ENCODE data around the gene PNPLA7. TPM values are rescaled to one million over a fixed set of nuclear protein-coding genes. Genes with fewer than 3 reads are reported as not detected.
"Not testable (repeated sequence)": the region's sequence is repeated elsewhere in the genome, so short reads cannot be mapped to it uniquely, and the experiment has no call there.

Gene PNPLA7
- total RNA-seq, 1 donor from 2014 or later, result 8.1 TPM

DNA sequence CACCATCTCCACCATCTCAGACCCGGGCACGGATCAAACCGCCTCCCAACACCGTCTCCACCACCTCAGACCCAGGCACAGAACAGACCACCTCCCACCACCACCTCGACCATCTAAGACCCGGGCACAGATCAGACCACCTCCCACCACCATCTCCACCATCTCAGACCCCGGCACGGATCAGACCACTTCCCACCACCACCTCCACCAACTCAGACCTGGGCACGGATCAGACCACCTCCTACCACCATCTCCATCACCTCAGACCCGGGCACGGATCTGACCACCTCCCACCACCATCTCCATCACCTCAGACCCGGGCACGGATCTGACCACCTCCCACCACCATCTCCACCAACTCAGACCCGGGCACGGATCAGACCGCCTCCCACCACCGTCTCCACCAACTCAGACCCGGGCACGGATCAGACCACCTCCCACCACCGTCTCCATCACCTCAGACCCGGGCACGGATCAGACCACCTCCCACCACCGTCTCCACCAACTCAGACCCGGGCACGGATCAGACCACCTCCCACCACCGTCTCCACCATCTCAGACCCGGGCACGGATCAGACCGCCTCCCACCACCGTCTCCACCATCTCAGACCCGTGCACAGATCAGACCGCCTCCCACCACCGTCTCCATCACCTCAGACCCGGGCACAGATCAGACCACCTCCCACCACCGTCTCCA lies 83.7 kb downstream of the PNPLA7 start:
- intact Hi-C loops (cut with DNase I), result not testable (repeated sequence)
- peak; percentile 22 for DNase-seq (ENCODE audit: low spot score)

DNA sequence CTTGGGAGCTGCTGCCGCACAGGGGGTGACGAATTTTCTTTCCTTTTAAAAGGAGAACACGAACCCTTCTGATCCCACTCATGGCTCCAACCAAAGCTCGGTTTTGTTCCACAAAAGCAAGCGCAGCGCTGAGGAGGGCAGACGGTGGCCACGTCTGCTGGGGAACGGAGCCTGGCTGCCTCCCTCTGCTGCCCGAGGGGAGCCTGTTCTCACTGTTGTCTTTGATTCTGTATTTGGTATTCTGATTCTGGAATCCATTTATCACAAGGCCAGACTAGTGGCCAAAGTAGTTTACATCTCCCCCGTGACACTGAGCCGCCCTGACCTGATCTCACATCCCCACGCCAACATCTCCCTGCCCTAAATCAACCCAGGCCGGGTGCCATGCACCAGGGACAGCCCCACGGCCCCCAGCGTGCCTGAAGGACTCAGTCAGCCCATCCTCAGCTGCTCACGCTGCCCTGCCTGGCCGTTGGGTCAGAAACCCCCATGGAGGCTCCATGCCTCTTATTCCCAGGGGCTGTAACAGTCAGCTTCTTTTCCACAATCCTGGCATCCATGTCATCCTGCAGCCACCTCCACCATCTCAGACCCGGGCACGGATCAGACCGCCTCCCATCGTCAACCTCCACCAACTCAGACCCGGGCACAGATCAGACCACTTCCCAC lies 84.3 kb downstream of the PNPLA7 start:
- DNase-seq (ENCODE audit: low spot score), result peak; percentile 60
- intact Hi-C loops (cut with DNase I), result no loop called here

DNA sequence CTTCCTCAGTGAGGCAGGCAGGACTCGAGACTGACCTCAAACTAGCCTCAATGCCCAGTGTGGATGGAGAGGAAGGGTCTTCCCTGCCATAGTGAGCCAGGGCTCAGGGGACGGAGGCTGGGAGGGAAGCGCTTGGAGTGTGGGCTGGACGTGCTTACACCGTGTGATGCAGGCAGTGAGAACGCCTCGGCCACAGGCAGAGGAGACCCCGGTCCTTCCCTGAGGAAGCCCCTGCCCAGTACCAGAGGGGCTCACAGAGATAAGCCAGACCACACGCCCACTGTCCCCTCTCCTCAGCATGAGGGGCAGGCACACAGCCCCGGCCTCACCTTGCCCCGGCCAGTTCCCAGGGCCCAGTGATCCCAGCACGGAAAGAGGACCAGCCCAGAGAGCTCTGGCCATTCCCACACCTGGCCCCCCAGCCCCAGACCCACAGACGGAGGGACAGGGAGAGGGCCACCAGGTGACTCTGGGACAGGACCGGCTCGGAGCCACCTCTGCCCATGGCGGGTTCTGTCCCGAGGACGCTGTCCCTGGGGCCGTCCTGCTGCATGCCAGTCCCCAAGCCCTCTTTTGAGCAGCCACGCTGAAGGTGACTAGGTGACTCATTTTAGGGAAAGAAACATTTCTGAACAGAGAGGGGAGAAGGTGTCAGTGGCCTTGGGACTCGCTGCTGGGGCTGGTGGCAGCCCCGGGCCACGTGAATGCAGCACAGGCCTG lies 85.0 kb downstream of the PNPLA7 start:
- intact Hi-C loops (cut with DNase I), result no loop called here
- peak; percentile 66 for DNase-seq (ENCODE audit: low spot score)

DNA sequence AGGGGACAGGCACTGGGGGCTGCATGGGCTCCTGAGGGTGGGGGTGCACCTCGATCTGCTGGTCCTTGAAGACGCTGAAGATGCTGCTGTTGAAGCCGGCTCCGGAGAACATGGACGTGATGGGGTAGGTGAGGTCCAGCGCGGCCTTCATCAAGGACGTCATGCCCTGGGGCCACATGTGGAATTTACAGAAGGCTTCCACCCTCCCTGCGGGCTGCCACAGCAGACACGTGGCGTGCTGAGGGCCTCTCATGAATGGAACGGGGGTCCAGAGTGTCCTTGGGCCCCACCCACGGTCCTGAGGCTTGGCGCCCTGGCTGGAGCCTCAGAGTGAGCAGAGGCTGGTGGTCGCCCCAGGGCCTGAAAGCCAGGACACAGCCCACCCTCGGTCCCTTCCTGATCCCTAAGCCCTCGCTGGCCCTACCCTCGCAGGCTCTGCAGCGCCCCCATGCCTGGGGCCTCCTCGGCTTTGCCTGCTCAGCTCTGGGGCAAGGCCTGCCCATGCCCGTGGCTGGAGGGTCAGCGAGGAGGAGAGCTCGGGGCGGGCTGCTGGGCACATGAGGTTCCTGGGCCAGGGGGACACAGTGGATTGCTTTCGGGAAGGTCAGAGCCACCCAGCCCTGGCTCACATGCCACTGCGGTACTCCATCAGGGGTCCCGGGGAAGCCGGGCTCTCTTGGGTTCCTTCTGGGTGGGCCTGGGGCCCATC lies 85.8 kb downstream of the PNPLA7 start:
- intact Hi-C loops (cut with DNase I), result no loop called here
- peak; percentile 74 for DNase-seq (ENCODE audit: low spot score)

DNA sequence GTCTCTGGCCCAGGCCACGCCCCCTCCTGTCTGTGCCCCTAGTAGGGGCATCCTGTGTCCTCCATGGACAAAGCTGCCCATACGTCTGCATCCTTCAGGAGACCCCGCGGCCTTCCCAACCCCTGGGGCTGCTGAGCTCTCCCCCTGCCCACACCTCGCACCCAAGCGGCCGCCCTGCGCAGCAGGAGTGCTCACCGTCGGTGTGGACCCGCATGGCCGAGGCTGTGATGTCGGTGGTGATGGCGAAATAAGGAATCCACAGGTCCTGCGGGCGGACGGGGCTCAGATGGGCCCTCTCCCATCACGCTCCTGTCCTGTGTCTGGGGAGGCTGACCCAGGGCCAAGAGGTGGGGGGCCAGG lies 86.3 kb downstream of the PNPLA7 start:
- DNase-seq (ENCODE audit: low spot score), result peak; percentile 53
- intact Hi-C loops (cut with DNase I), result no loop called here

DNA sequence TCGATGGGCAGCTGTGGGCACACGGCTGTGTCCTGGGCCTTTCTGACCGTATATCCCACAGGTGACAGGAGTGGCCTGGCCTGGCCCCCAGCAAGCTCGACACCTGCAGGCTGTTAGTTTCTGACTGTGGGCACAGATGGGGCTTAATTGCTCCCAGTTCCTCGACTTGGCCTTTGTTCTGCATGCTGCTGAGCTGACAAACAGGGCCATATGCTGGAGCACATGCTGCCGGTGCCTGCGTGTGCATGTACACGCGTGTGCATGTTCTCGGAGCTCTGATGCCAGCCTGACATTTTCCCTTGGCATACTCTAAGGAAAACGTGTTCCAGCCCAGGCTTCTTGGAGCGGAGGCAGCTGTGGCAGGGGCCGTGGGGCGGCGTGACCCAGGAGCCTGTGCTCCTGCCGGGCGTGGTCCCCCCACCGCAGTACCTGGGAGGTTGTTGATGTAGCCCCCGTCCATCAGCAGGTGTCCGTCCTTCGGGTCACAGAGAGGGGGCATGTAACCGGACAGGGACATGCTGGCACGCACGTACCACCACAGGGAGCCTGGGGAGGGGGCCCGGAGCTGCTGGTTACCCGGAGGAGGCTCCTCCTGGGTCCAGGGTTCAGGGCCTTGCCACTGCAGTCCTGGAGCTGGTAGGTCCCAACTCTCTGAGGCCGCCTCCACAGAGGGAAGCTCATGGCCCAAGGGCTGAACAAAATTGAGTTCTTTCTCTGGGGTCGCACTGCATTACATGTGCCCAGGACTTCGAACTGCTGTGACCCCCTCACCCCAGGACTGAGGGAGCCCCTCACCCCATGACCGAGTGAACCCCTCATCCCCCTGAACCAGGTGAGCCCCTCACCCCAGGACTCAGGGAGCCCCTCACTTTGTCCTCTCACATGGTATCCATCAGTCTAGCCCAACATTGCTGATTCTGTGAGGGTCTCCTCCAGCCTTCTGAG lies 86.9 kb downstream of the PNPLA7 start:
- intact Hi-C loops (cut with DNase I), result no loop called here
- DNase-seq (ENCODE audit: low spot score), result peak; percentile 47

DNA sequence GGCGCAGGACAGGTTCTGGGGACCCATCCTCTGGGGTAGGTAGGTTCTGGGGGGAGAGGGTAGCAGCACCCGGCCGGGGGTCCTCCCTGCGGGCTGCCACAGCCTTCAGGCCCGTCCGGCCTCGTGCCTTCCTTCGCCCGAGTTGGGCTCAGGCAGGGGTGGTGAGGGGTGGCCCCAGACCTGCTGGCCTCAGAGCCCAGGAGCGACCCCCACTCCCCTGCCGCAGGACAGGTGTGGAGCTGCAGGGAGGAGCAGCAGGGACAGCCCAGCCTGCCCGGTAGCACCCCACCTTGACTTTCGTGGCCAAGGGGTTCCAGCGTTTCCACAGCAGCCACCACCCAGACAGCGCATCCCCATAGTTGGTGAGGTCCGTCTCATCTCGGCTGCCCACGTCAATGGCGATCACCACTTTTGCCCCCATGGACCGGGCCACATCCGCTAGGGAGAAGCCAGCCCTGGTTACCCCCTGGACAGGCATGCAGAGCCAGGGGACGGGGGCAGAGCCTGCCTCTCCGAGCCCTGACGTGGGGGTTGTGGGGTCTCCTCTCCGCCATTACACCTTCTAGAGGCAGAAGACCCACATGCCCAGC lies 87.7 kb downstream of the PNPLA7 start:
- intact Hi-C loops (cut with DNase I), result no loop called here
- peak; percentile 69 for DNase-seq (ENCODE audit: low spot score)

DNA sequence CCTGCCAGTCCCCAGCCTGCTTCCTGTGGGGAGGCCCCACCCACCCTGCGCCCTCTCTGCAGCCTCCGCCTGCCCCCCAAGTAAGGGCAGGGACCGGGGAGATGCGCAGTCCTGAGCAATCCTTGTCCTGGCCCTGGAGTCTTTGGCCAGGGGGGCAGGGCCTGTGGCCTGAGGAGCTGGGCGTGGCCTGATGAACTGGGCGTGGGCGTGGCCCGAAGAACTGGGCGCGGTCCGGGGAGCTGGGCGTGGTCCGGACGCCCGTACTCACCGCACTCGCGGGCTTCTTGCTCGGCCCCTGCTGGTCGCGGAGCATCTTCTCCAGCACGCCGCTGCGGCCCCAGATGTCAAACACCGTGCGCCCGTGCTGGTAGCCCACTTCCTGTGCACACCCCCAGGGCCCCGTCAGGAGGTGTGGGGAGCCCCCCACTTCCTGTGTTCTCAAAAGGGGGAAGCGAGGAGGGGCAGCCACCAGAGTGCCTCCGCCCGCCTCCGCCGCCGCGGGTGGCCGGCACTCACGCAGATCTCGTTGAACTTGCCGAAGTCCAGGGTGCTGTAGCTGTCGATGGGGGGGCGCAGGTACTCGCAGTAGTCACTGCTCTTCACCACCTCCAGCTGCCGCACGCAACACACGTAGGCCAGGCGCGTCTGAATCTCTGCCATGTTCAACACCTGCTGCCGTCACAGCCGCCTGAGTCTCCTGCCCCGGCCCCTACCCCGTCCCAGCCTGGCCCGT lies 88.4 kb downstream of the PNPLA7 start:
- intact Hi-C loops (cut with DNase I), result no loop called here
- peak; percentile 69 for DNase-seq (ENCODE audit: low spot score)

DNA sequence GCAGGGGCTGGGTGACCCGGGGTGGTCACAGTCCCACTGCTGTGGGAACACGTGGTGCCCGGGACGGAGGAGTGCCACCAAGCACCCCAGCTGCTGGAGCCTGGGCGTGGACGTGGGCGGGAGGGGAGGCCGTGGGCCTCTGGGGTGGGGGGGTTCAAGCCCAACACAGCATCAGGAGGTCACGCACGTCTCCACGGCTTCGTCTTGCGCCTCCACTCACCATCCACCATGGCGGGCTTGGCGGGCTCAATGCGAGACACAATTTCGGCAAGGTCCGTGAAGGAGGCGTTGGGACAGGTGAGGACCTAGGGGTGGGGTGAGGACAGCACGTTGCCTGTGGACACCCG lies 88.9 kb downstream of the PNPLA7 start:
- intact Hi-C loops (cut with DNase I), result no loop called here
- DNase-seq (ENCODE audit: low spot score), result no peak

DNA sequence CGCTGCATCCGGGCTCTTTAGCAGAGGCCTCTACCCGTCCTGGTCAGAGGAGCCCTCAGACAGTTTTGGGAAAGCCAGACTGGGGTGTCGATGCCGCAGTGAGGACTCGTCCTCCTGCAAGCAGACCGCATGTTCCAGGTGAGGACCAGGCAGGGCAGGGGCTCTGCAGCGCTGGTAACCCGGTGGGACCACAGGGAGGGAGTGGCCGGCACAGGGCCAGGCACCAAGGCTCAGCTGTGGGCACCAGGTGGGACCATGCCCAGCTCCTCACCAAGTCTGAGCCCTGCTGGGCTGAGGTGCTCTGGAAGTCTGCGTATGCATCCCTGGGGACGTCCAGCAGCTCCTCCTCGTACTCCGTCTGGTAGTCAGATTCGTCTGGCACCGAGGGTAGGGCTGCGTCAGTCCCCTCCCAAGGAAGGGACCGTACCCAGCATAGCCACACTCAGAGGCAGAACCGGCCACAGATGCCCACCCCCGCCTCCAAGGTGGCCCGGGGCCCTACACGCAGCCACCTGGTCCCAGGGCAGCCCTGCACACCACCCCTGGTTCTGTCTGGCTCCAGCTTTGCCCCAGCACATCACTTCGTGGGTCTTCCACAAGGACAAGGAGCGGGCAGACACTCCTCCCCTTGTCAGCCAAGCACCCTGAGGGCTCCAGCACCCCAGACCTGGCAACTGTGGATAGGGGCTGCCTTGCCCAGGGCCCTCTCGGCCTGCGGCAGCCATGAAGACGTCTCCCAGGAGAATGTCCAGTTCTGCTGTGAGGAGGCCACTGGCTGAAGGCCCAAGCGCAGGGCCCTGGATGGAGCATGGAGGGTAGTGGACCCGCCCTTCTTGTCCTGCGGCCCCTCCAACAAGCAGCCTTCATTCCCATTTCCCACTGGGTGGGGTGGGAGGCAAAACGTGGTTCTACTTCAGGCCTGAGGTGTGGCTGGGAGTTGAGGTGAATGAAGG lies 89.6 kb downstream of the PNPLA7 start:
- DNase-seq (ENCODE audit: low spot score), result peak; percentile 76
- intact Hi-C loops (cut with DNase I), result no loop called here

DNA sequence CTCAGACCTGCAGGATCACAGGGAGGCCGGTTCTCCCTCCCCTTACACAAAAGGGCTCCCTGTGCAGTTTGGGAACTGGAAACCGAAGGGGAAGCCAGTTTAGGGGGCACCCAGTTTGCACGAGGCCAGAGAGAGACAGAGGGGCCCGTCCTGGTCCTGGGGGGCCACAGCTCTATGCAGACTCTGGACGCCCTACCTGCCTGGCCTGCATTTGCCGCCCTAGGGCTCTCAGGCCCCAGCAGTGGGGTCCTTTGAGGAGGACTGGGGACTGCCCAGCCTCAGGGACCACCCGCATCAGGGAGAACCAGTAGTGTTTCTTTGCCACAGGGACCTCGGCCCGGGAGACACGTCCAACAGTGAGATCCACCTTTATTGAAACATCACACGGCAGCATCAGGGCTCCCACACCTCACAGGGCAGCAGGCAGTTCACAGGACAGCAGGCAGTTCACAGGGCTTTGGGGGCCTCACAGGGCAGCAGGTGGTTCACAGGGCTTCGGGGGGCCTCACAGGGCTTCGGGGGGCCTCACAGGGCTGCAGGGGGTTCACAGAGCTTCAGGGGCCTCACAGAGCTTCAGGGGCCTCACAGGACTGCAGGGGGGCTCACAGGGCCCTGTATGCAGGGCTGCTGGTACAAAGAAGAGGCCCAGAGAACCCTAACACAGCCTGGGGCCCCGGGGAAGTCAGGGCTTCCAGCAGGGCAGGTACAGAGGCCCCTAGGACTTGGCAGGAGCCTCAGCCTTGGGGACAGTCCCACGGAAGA lies 90.4 kb downstream of the PNPLA7 start:
- intact Hi-C loops (cut with DNase I), result no loop called here

DNA sequence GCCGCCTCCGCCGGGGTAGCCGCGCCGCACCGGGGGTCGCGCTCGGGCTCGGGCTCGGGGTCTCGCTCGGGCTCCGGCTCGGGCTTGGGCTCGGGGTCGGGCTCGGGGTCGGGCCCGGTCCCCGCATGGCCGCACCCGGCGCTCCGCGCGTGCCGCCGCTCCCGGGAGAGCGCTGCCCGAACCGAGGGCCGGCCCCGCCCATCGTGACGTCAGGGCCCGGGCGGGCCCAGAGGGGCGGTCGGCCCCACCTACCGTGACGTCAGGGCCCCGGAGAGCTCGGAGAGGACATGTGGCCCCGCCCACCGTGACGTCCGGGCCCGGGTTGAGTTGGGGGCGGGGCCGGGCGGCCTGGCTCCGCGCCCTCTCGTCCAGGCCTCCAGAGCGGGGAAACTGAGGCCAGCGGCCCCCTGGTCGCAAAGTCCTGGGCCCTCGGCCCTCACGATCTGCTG lies 91.0 kb downstream of the PNPLA7 start, which contains the start of gene NSMF:
Gene NSMF (minus strand): TSS at position 183 of the 449 bp plus-strand sequence. CDS start 232 bp downstream, outside the sequence.
- DNase-seq (ENCODE audit: low spot score), result peak; percentile 97
- intact Hi-C loops (cut with DNase I), result no loop called here

More for the DNA sequence above, 90.4 kb downstream of the PNPLA7 start:
- DNase-seq (ENCODE audit: low spot score), result peak; percentile 64

DNA sequence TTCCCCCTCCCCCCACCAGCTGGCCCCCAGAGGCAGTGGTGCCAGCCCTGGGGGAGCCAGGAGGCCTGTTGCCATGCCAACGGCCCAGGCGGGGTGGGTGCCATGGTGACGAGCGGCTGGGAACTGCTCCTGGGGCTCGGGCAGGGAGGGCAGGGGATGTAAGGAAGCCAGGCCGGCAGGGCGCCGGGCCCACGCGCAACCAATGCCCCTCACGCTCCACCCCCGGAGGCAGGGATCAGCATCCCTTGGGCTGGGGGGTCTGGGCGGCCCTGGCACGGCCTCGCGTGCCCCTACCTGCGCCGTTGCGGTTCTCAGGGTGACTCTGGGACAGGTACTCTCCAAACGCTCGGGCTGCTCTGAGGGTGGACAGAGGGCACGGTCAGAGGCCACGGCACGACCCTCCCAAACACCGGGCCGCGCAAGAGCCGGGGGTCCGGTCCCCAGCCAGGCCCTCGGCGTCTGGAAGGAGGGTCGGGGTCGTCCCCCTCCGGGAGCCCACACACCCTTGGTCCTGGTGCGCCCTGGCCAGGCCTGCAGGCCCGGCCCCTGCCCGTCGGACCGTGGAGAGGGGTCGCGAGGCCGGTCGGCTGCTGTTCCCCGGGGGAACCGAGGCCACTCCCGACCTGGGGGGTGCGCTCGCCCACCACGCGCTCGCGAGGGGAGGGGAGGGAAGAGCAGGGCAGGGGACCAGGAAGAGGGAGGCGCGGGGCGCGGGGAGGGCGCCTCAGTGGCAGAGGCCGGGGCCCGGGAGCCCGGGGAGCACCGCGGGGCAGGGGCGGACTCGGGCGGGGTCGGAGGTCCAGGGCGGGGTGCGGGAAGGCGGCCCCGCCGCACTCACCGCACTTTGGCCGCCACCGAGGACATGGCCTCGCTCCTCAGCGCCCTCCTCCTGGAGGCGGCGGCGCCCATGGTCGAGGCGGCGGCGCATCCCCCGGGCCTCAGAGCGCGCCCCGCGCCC lies 91.7 kb downstream of the PNPLA7 start:
- DNase-seq (ENCODE audit: low spot score), result peak; percentile 73
- intact Hi-C loops (cut with DNase I), result no loop called here

DNA sequence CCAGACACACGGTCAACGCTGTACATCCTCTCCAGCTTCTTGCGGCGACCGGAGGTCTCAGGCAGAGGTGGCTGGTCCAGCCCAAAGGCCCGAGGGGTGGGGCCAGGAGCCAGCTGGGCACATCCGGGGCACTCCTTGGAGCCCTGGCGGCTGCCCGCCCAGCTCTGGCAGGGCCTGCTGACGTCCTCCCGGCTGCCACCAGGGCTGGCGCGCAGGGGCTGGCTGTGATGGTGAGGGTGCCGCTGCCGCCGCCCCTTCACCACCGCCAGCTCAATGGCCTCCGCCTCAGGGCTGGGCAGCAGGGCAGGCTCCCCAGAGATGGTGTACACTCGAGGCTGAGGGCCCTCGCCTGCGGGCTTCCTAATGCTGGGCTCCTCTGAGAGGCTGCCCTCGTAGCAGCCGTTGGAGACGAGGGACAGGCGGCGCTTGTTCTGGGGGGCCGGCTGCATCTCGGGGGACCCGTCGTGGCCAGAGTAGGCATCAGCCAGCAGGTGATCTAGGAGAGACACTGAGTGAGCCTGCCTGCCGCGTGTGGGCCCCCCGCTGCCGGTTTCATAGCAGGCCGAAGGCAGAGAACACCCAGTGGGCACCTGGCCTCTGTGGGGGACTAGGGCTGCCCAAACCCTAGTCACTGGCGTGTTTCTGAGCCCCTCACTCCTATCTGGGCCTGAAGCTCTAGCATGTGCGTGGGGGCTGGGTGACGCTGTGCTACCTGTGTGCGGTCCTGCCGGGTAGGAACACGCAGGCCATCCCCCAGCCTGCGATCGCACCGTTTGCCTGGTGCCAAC lies 92.6 kb downstream of the PNPLA7 start:
- intact Hi-C loops (cut with DNase I), result no loop called here
- peak; percentile 63 for DNase-seq (ENCODE audit: low spot score)

Measured in cardiac septum (tissue), 1 donor.